Posterior vena cava (tissue), 2 donors: ENCODE measurements around the gene UXT. TPM values are rescaled to one million over a fixed set of nuclear protein-coding genes. Genes with fewer than 3 reads are reported as not detected.
A peak's percentile ranks its signal among the peaks of the same experiment; 100 is the strongest.
"Not testable (repeated sequence)": the region's sequence is repeated elsewhere in the genome, so short reads cannot be mapped to it uniquely, and the experiment has no call there.

ENCODE experiments used
- DNase-seq: peaks from one replicate; pipeline ENCODE4 v3.0.0-alpha.2; 2020; ENCODE audit warnings: low spot score
- intact Hi-C, 2 donors: fragments of 100-400 bp; cut with DNase I; formaldehyde crosslinking; loops; one replicate each; pipeline versions ENCODE4 v1.14.1 to v1.14.2; 2022 to 2023
- total RNA-seq, 2 donors: library from RNA; stranded (reverse); fragmentation: NEBNext Ultra II Directional; extraction: Animal tissue kit (Norgen Biotek cat#: 25700); gene quantifications; one replicate each; pipeline ENCODE4 v1.2.1, GENCODE V29; 2021
- donor health status: DM: yes; HTN: yes; CAD: no.
- donor health status: DM: yes; HTN: yes; CAD: no.

UXT gene
- total RNA-seq, 2 donors from 2014 or later, result 70.1 to 75.6 TPM

DNA sequence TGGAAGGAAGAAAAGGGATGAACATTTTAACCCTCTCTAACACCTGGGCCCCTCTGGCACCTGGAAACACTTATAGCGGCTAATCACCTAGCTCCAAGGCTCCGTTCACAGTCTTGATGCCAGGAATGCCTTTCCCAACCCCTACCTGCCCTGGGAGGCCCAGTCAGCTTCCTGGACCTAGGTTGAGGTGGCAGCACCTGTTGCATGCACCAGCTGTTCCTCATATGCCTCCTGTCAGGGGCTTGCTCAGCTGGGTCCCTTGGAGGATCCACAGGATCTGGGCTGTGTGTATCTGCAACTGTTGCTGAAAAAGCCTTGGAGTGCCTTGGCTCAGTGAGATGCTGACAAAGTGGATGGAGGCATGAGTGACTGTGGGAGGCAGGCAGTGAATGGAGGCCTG lies 33.6 kb downstream of the UXT start:
- no peak for DNase-seq
- intact Hi-C loops, result no loop called here

- peak; percentile 84 for DNase-seq
- intact Hi-C loops, result no loop called here
Observed at GRCh38 chrX:47623540-47624027, 35.4 kb downstream of the UXT start.

GRCh38 chrX:47621851-47622250 lies 37.1 kb downstream of the UXT start:
- intact Hi-C loops, result no loop called here
- DNase-seq, result peak; percentile 18

GRCh38 chrX:47620303-47620685 lies 38.7 kb downstream of the UXT start:
- intact Hi-C loops, result no loop called here
- peak; percentile 48 for DNase-seq

- DNase-seq, result peak; percentile 95
- intact Hi-C loops, result no loop called here
Observed at GRCh38 chrX:47619486-47620302, 39.3 kb downstream of the UXT start, which contains the start of gene SYN1. Gene SYN1 (minus strand): TSS chrX:47619857. CDS start chrX:47619728, 129 bp downstream.

DNA sequence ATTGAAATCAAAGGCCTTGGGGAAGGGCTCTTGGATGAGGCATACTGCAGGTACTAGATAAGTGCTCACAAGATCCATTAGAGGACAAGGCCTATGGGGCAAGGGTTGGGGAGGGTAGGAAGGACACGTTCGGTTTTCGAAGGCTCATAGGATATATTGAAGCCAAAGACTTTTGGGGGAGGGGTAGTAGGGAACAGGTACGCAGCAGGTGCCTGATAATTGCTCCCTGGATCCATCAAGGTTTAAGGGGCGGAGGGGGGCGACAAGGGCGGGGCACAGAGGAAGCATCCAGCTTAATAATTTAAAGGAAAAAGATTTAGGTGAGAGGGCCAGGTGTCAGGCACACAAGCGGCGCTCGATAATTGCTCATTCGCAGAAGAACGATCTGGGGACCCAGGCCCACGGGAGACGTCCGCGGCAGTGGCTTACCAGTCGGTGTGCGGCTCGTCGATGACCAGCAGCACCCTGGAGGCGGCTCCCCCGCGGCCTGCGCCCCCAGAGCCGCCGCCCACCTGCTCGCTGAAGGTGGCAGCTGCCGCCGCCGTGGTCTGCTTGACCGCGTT lies 40.0 kb downstream of the UXT start:
- peak; percentile 62 for DNase-seq
- intact Hi-C loops, result no loop called here

DNA sequence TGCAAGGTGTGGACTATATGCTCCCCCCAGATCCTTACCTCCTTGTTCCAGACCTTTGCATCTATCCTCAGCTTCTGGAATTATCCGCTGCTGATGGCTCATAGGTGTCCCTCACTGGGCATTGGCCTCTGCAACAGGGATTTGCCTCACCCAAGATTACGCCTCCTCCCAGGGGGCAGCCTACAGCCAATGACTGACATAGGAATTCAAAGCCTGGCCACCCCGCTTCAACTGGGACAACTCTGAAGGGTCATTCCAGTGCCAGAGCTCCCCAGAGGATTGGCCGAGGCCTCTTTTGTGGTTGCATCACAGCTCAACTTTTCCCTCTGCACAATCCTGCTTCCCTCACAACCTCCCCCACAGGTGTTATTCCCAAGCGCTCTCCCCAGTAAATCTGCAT lies 44.4 kb downstream of the UXT start:
- intact Hi-C loops, result loop anchor here in 1 of 2 donors (1.0 kb wide), 1 partner anchor 42 kb away; no protein-coding TSS in a partner anchor

DNA sequence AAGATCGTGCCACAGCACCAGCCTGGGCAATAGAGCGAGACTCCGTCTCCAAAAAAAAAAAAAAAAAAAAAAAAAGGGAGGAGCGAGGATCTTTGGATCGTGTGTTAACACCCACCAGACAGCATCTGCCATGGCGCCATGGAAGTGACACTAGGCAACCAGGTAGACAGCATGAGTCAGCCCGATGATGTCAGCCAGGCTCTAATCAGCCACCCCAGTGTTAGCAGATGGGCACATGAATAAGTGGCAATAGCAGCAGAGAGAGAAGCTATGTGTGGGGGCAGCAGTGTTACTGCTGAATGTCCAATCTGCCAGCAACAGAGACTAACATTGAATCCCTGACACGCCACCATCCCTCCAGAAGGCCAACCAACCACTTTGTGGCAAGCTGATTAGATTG lies 45.9 kb downstream of the UXT start:
- DNase-seq, result peak; percentile 45
- intact Hi-C loops, result no loop called here

More for the DNA sequence above, 44.4 kb downstream of the UXT start:
- peak; percentile 6 for DNase-seq

DNA sequence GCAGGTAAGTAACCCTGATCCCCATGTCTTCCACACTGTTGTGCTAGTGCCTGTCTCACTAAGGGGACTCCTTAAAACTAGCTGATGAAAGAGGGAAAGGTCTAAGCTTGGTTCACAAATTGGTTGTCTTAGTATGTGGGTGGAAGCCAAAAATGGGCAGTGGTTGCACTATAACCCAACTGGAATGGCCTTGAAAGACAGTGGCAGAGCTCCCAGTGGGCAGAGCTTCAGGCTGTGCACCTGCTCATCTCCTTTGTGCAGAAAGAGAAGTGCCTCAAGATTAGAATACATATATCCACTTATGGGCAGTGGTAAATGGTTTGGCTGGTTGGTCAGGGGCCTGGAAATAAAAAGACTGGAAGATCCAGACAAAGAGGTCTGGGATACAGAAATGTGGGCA lies 46.6 kb downstream of the UXT start:
- peak; percentile 23 for DNase-seq
- intact Hi-C loops, result no loop called here

GRCh38 chrX:47611926-47612325 lies 47.1 kb downstream of the UXT start:
- peak; percentile 4 for DNase-seq
- intact Hi-C loops, result no loop called here

- intact Hi-C loops, result no loop called here
- DNase-seq, result peak; percentile 2
Observed at GRCh38 chrX:47611489-47611888, 47.5 kb downstream of the UXT start.

GRCh38 chrX:47610511-47610910 lies 48.5 kb downstream of the UXT start:
- intact Hi-C loops, result no loop called here
- DNase-seq, result no peak

DNA sequence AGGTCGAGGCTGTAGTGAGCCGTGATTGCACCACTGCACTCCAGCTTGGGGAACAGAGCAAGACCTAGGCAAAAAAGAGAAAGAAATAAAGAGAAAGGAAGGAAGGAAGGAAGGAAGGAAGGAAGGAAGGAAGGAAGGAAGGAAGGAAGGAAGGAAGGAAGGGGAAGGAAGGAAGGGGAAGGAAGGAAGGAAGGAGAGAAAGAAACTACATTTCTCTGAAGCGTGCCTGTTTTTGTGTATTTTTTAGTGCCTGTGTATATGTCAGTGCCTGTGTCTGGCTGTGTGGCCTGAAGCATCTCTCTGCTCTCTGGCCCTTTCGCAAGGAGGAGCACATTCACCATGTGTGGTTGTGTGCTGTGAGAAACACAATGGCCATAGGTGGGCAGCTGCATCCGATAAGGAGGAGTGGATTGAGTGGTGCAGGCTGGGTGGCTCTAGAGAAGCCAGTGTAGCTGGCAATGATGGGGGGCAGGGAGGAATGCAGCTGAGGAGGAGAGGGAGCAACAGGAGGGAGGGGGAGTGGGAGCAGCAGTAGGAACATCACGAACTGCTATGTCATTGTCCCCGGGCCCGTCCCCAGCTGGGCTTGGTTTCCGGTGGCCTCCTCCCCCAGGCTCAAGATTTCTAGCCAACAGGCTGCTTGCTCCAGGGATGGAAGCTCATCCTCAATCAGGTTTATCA lies 50.7 kb downstream of the UXT start:
- intact Hi-C loops, result no loop called here
- DNase-seq, result peak; percentile 76

- DNase-seq, result no peak
Observed at GRCh38 chrX:47607091-47607490, 51.9 kb downstream of the UXT start.

DNA sequence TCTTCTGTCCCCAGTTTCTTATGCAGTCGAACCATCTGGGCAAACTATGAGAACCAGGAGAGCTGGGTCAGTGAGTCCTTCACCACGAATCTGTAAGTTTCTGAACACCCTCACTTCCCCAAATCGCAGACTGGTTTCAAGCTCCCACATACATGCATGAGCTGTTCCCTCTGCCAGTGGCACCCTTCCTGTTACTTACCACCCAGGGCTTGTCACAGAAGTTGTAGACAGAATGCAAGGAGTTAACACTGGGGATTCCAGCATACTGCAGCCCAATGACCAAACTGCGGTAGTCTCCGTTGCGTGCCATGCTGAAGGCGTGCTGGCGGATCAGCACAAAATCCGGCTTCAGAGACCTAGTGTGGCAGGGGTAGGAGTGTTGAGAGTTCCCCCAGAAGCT lies 54.0 kb downstream of the UXT start:
- DNase-seq, result no peak
- intact Hi-C loops, result no loop called here

More at GRCh38 chrX:47607091-47607490, 51.9 kb downstream of the UXT start:
- intact Hi-C loops, result no loop called here

GRCh38 chrX:47603125-47603524 lies 55.9 kb downstream of the UXT start:
- intact Hi-C loops, result not testable (repeated sequence)
- DNase-seq, result peak; percentile 4
